Stomach (tissue), 19 donors: ENCODE measurements around the gene PTAR1. TPM values are rescaled to one million over a fixed set of nuclear protein-coding genes. Genes with fewer than 3 reads are reported as not detected.

Experiments used
- DNase-seq, 2 donors: peaks; one replicate each; pipeline versions ENCODE4 v3.0.0 to v3.0.0-alpha.2; 2013 to 2019
- H3K27ac ChIP-seq, 5 donors: fragments of 200-600 bp in 4 of 5; sonication (generic) in 4 of 5; one replicate each; pipeline ENCODE4 v1.5.1; 2013 to 2019; ENCODE audit warnings: mild to moderate bottlenecking in 1 of 5, moderate library complexity in 1 of 5
- H3K27me3 ChIP-seq, 3 donors: fragments of 200-600 bp; sonication (generic); one replicate each; pipeline ENCODE4 v1.5.1; 2017 to 2019; ENCODE audit warnings: mixed run types in 1 of 3
- H3K36me3 ChIP-seq, 4 donors: fragments of 200-600 bp; sonication (generic); 1 replicate in 3 of 4; 2 replicates in 1 of 4; pipeline ENCODE4 v1.5.1; 2016 to 2019
- H3K4me1 ChIP-seq, 4 donors: fragments of 200-600 bp; sonication (generic); one replicate each; pipeline ENCODE4 v1.5.1; 2016 to 2019
- H3K4me3 ChIP-seq, 4 donors: fragments of 200-600 bp; sonication (generic) in 3 of 4; one replicate each; pipeline ENCODE4 v1.5.1; 2016 to 2019; ENCODE audit warnings: mild to moderate bottlenecking in 1 of 4
- H3K9me3 ChIP-seq, 4 donors: fragments of 200-600 bp; sonication (generic); one replicate each; pipeline ENCODE4 v1.5.1; 2016 to 2019
- CTCF ChIP-seq, 7 experiments: fragments of 450-650 bp in 4 of 7; fragments of 200-600 bp in 3 of 7; sonication (generic) in 3 of 7; IDR thresholded peaks; one replicate each; pipeline ENCODE4 v1.5.1; 2016 to 2019; ENCODE audit warnings: antibody characterized with exemption in 7 of 7, control low read depth in 2 of 7, mild to moderate bottlenecking in 1 of 7
- EP300 ChIP-seq: sonication (generic); formaldehyde crosslinking; IDR thresholded peaks from one replicate; pipeline ENCODE4 v1.6.1; 2017; ENCODE audit warnings: antibody characterized with exemption
- POLR2A ChIP-seq, 4 donors: fragments of 450-650 bp; IDR thresholded peaks; one replicate each; pipeline ENCODE4 v1.6.1; 2016; ENCODE audit warnings: antibody characterized with exemption in 4 of 4, control low read depth in 2 of 4, mild to moderate bottlenecking in 1 of 4, moderate library complexity in 1 of 4
- POLR2AphosphoS5 ChIP-seq, 3 donors: sonication (generic); formaldehyde crosslinking; IDR thresholded peaks; one replicate each; pipeline ENCODE4 v1.6.1; 2016; ENCODE audit warnings: antibody characterized with exemption in 3 of 3
- WGBS, 5 donors: extraction: QIAGEN DNeasy Blood & Tissue Kit in 3 of 5; methylation state at CpG; one replicate each; pipeline versions ENCODE4 v1.1.5 to v1.1.7; 2013 to 2018; 5-methylcytosine and 5-hydroxymethylcytosine counted together
- intact Hi-C: fragments of 100-400 bp; cut with DNase I; formaldehyde crosslinking; loops from one replicate; pipeline ENCODE4 v1.15.1; 2023; ENCODE audit warnings: low total_unique reads
- long read RNA-seq, 10 donors: transcript quantifications; one replicate each; lab custom pipeline, GENCODE V29; 2026
- polyA plus RNA-seq, 3 donors: library from polyadenylated mRNA; stranded (reverse); fragments of 200-250 nt; gene quantifications; one replicate each; pipeline ENCODE4 v1.2.3, GENCODE V29; 2013
- total RNA-seq, 5 donors: library from RNA; depleted of rRNA; stranded (reverse); fragments of >200 nt; gene quantifications; one replicate each; pipeline versions ENCODE4 v1.1.0 to v1.2.3, GENCODE V29; 2014 to 2016
- donor health status: healthy with polysubstance abuse.
- donor health status: Bipolar disorder and iron deficiency.
- donor health status: healthy.

The PTAR1 gene, protein sequence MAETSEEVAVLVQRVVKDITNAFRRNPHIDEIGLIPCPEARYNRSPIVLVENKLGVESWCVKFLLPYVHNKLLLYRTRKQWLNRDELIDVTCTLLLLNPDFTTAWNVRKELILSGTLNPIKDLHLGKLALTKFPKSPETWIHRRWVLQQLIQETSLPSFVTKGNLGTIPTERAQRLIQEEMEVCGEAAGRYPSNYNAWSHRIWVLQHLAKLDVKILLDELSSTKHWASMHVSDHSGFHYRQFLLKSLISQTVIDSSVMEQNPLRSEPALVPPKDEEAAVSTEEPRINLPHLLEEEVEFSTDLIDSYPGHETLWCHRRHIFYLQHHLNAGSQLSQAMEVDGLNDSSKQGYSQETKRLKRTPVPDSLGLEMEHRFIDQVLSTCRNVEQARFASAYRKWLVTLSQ
- total RNA-seq, result 100 to 1,000 TPM in 1 of 5 donors, 10 to 100 TPM in 4; 10.7 to 124 (median 47.2) TPM
- polyA plus RNA-seq, result 1 to 10 TPM; 4.5 to 5.7 (median 4.7) TPM
- long read RNA-seq, donor 1, result 0 reads
- long read RNA-seq, donor 2, partial matches to known transcripts, result 0 of 1 reads
- long read RNA-seq, donor 2, other reads (novel, unspliced or antisense), result 0 of 1 reads
- long read RNA-seq, donor 3, result 0 reads
- long read RNA-seq, donor 4, partial matches to known transcripts, result 0 of 1 reads
- long read RNA-seq, donor 4, other reads (novel, unspliced or antisense), result 0 of 1 reads
- long read RNA-seq, donor 5, partial matches to known transcripts, result 0 of 2 reads
- long read RNA-seq, donor 5, other reads (novel, unspliced or antisense), result 0 of 2 reads
- long read RNA-seq, donor 6, partial matches to known transcripts, result 0 of 3 reads
- long read RNA-seq, donor 6, other reads (novel, unspliced or antisense), result 0 of 3 reads
- long read RNA-seq, donor 7, partial matches to known transcripts, result 0 of 2 reads
- long read RNA-seq, donor 7, other reads (novel, unspliced or antisense), result 0 of 2 reads
- long read RNA-seq, donor 8, partial matches to known transcripts, result 8 of 9 reads
- long read RNA-seq, donor 8, other reads (novel, unspliced or antisense), result 0 of 9 reads
- long read RNA-seq, donor 9, partial matches to known transcripts, result 0 of 1 reads
- long read RNA-seq, donor 9, other reads (novel, unspliced or antisense), result 0 of 1 reads
- long read RNA-seq, donor 10, partial matches to known transcripts, result 0 of 1 reads
- long read RNA-seq, donor 10, other reads (novel, unspliced or antisense), result 0 of 1 reads

DNA sequence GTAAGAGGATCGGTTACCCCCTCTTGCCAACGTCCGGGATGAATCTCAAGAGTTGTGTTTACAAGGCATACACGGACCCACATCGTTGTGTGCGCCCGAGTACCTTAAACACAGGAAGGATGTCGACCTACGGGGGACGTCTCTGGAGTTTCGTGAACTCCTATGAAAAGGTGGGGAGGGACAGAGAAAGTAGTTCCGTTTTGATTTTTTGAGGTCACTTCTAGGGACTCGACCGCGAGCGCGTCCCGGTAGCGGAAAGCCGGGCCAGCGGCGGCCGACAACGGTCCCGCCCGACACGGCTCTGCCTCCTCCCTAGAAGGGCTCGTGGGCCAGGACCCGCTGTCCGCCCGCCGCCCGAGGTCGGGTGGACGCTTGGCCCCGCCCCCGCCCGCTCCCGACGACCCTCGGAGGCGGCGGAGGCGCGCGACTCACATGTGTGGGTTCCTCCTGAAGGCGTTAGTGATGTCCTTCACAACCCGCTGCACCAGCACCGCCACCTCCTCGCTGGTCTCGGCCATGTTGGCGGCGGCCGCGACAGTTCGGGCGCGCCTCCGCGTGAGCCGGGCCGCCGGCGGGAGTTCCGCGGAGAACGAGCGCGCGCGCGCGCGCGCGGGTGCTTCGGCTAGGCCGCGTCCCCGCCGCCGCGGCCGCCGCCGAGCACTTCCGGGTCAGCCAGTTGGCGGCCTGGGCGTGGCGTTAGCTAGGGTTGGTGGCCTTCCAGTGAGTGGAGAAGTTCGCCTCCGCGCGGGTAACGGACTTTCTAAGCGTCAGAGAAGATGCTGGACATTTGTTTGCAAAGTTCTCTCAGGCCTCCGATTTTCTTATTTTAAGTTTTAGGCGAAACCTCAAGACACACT is at the start of gene PTAR1:
Gene PTAR1 (minus strand): TSS at position 591 of the 857 bp plus-strand sequence. CDS start 73 bp downstream, at position 518.
- Histone ChIP-seq H3K36me3 (no peaks in the 10 kb centered on the region), H3K4me3 (peak within 1 kb of the TSS; percentile 67 to 87 (median 80)), H3K4me1 (peaks cover 6 to 39% (median 27%) of the 10 kb centered on the region in 4 donors), H3K9me3 (no peaks in the 10 kb centered on the region), H3K27me3 (no peaks in the 10 kb centered on the region), H3K27ac (peak within 1 kb of the TSS; percentile 93 to 98 (median 96))
- WGBS, 5 donors, result 0 to 1% (median 0%) methylated on average over 42 to 98 of the region's 98 CpGs
- intact Hi-C loops, result no loop called here
- peak; percentile 92 to 97 for DNase-seq
- TF ChIP-seq POLR2A (IDR thresholded peaks at IDR 0.05), result no peak
- TF ChIP-seq EP300, result no peak
- TF ChIP-seq POLR2AphosphoS5 (IDR thresholded peaks at IDR 0.05), result peak in 2 of 3 donors; percentile 75 to 83

DNA sequence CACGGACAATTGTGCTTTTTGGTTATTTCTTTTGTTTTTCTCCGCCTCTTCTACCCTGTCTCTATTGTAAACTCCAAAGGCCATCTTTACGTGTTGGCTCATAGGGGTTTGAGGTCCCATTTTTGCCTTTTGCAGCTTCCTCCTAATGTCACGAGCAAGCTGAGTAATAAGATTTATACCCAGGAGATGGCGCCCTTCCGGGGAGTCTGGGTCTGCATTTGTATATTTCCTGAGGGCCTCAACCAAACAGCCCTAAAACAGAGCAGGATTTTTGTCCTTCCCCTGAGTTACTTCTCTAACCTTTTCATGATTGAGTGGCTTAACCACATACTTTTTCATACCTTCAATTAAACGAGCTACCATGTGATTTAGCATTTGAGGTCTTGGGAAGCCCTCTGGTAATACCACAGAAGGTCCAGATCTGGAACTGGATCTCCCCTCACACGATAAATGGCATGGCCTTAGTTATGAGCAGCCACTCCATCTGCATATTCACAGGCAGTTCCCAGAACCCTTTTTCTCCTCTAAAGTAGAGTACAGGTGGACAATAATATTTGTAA is 49.6 kb upstream of the PTAR1 start:
- peaks cover 0 to 11% (median 0%) of the 10 kb centered on the region in 4 donors for H3K4me1 ChIP-seq
- TF ChIP-seq POLR2AphosphoS5 (IDR thresholded peaks at IDR 0.05) (no peak), EP300 (no peak), CTCF (IDR thresholded peaks at IDR 0.05) (no peak), POLR2A (IDR thresholded peaks at IDR 0.05) (no peak)
- peak in 1 of 2 donors; percentile 12 for DNase-seq
- intact Hi-C loops, result no loop called here
- H3K4me3 ChIP-seq, result no peak overlapping the region
- H3K36me3 ChIP-seq, result no peaks in the 10 kb centered on the region
- WGBS, 5 donors, result 69 to 79% (median 75%) methylated on average over 8 of the region's 8 CpGs
- H3K9me3 ChIP-seq, result no peaks in the 10 kb centered on the region
- H3K27ac ChIP-seq, result no peak overlapping the region
- no peaks in the 10 kb centered on the region for H3K27me3 ChIP-seq

DNA sequence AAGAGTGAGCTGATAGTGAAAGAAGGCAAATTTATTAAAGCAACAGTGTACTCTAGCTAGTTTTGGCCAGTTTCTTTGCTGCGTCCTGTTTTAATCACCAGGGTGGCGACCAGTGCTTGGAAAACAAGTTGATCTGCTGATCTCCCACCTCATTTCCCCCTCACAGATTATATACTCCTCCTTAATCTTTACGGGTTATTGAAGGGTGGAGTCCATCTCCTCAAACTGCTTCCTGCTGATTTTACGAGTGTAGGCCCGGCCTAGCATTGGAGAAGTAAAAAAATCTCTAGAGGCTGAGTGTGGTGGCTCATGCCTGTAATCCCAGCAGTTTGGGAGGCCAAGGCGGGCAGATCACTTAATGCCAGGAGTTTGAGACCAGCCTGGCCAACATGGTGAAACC is 46.8 kb upstream of the PTAR1 start:
- peak in 1 of 2 donors; percentile 32 for DNase-seq
- Histone ChIP-seq H3K4me3 (no peak overlapping the region), H3K9me3 (no peaks in the 10 kb centered on the region), H3K36me3 (no peaks in the 10 kb centered on the region), H3K27ac (no peak overlapping the region), H3K4me1 (peaks cover 0 to 11% (median 0%) of the 10 kb centered on the region in 4 donors), H3K27me3 (no peaks in the 10 kb centered on the region)
- 48 to 59% (median 58%) methylated on average over 6 of the region's 6 CpGs for WGBS, 5 donors
- TF ChIP-seq POLR2AphosphoS5 (IDR thresholded peaks at IDR 0.05) (no peak), EP300 (no peak), POLR2A (IDR thresholded peaks at IDR 0.05) (no peak), CTCF (IDR thresholded peaks at IDR 0.05) (no peak)
- intact Hi-C loops, result no loop called here

GRCh38 chr9:69805962-69806515 is 46.2 kb upstream of the PTAR1 start:
- H3K9me3 ChIP-seq, result no peaks in the 10 kb centered on the region
- peak in 1 of 2 donors; percentile 55 for DNase-seq
- intact Hi-C loops, result no loop called here
- H3K4me1 ChIP-seq, result peaks cover 0 to 11% (median 0%) of the 10 kb centered on the region in 4 donors
- H3K36me3 ChIP-seq, result no peaks in the 10 kb centered on the region
- 34 to 44% (median 42%) methylated on average over 3 of the region's 3 CpGs for WGBS, 5 donors
- no peak overlapping the region for H3K4me3 ChIP-seq
- no peak overlapping the region for H3K27ac ChIP-seq
- no peaks in the 10 kb centered on the region for H3K27me3 ChIP-seq
- no peak for TF ChIP-seq EP300
- TF ChIP-seq CTCF (IDR thresholded peaks at IDR 0.05), result no peak
- TF ChIP-seq POLR2A (IDR thresholded peaks at IDR 0.05), result no peak
- no peak for TF ChIP-seq POLR2AphosphoS5 (IDR thresholded peaks at IDR 0.05)
